NB4 (cell line): ENCODE data around the gene ANKRD13C.
A peak's percentile ranks its signal among the peaks of the same experiment; 100 is the strongest.

Experiments used
- CTCF ChIP-seq: IDR thresholded peaks from one replicate; pipeline ENCODE4 v1.5.1; 2012; ENCODE audit warnings: low read depth, low read length
- MAX ChIP-seq: IDR thresholded peaks from 2 replicates; pipeline ENCODE4 v1.6.1; 2011; ENCODE audit warnings: low read depth, low read length
- POLR2A ChIP-seq: IDR thresholded peaks from 2 replicates; pipeline ENCODE4 v1.6.1; 2011; ENCODE audit warnings: mild to moderate bottlenecking; ENCODE audit not compliant: insufficient read length; ENCODE audit errors: extremely low read depth

GRCh38 chr1:70221238-70222121 lies 133.0 kb downstream of the ANKRD13C start, which contains the start of gene SRSF11:
- TF ChIP-seq CTCF (no peak), POLR2A (peak; percentile 89), MAX (peak; percentile 81)
